ENCODE measurements around the gene GRB2. TPM values are rescaled to one million over a fixed set of nuclear protein-coding genes. Genes with fewer than 3 reads are reported as not detected.

The GRB2 gene
- total RNA-seq, 1 experiment from 2014 or later: 92.6 TPM

- DNase-seq (ENCODE audit: low spot score) (no peak), ATAC-seq (no peak)
- TF ChIP-seq ZNF263 (CRISPR knock-in tag; IDR thresholded peaks at IDR 0.05; ENCODE audit: low read depth): no peak
- TF ChIP-seq ZSCAN18 (CRISPR knock-in tag; IDR thresholded peaks at IDR 0.05): no peak
- no peak for TF ChIP-seq TEAD1 (CRISPR knock-in tag; IDR thresholded peaks at IDR 0.05)
- TF ChIP-seq NFYB (CRISPR knock-in tag; conservative IDR thresholded peaks at IDR 0.05; ENCODE audit: low read depth): no peak
- no peak for TF ChIP-seq CREM (CRISPR knock-in tag; IDR thresholded peaks at IDR 0.05)
- TF ChIP-seq ATF2 (CRISPR knock-in tag; IDR thresholded peaks at IDR 0.05; ENCODE audit: borderline replicate concordance, low read depth): no peak
- TF ChIP-seq FOXK1 (CRISPR knock-in tag; IDR thresholded peaks at IDR 0.05): no peak
- no peak for TF ChIP-seq SOX15 (CRISPR knock-in tag; IDR thresholded peaks at IDR 0.05)
- no peak for TF ChIP-seq ATF3 (CRISPR knock-in tag; conservative IDR thresholded peaks at IDR 0.05)
- no peak for TF ChIP-seq OVOL2 (CRISPR knock-in tag; IDR thresholded peaks at IDR 0.05; ENCODE audit: borderline replicate concordance)
- TF ChIP-seq RORB (CRISPR knock-in tag; IDR thresholded peaks at IDR 0.05): no peak
- Mint-ChIP-seq H3K4me3 (no peak overlapping the region), H3K36me3 (peaks cover 2% of the 10 kb centered on the region; the same call in 1 of the 2 replicates), H3K4me1 (peaks cover 74% of the 10 kb centered on the region), H3K27ac (no peak overlapping the region), H3K27me3 (ENCODE audit: low read depth) (no peaks in the 10 kb centered on the region), H3K9me3 (no peaks in the 10 kb centered on the region)
- POLR2A ChIA-PET: no interaction called here
- CTCF ChIA-PET: no interaction called here
Measured at GRCh38 chr17:75342996-75343395, 62.5 kb downstream of the GRB2 start.

DNA sequence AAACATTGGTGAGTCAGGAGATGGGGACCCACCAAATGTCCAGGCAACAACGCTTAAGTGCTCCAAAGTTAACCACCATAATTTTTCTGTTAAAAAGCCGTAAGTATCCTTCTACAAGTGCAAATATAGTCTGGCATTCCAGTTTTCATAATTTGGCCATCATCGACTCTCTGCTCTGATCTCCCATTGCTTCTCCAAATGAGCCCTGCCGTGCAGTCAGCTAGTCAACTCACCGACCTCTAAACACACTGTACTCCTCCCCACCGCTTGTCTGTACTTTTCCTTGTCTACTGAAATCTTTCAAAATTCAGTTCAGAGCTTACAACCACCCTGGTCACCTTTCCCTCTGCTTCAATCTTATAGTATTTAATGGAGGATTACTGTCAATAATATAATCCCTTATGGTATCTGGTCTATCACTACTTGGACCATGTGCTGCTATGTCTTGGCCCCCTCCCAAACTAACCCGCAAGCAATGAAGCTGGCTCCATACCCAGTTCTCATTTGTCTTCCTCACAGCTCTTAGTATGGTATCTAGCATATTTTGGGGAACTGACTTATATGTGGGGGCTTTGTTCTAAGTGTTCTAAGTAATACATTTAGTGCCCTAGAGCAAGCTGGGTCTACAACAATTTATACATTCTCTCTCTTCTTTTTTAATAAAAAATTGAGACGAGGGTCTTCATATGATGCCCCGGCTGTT is 63.5 kb downstream of the GRB2 start:
- ATAC-seq (no peak), DNase-seq (ENCODE audit: low spot score) (no peak)
- Mint-ChIP-seq H3K27ac (peak overlapping the region; percentile 65), H3K36me3 (peaks cover 2% of the 10 kb centered on the region; the same call in 1 of the 2 replicates), H3K27me3 (ENCODE audit: low read depth) (no peaks in the 10 kb centered on the region), H3K4me1 (peaks cover 68% of the 10 kb centered on the region), H3K4me3 (no peak overlapping the region), H3K9me3 (no peaks in the 10 kb centered on the region)
- ChIA-PET POLR2A (interaction anchor here (0.5 to 1.0 kb wide), 2 partner anchors 10 to 138 kb away, joined by 3 to 9 read pairs; no protein-coding TSS in a partner anchor), CTCF (interaction anchor here (1.2 to 1.5 kb wide), 3 partner anchors 19 to 71 kb away, joined by 3 to 5 read pairs (median 4); partner anchors contain the start of genes MIF4GD and SLC25A19)
- TF ChIP-seq ETV6 (CRISPR knock-in tag; IDR thresholded peaks at IDR 0.05) (no peak), TP53 (CRISPR knock-in tag; IDR thresholded peaks at IDR 0.05) (no peak), KAT7 (CRISPR knock-in tag; IDR thresholded peaks at IDR 0.05; ENCODE audit: borderline replicate concordance) (no peak), JAZF1 (CRISPR knock-in tag; IDR thresholded peaks at IDR 0.05) (no peak), ZNF396 (CRISPR knock-in tag; IDR thresholded peaks at IDR 0.05; ENCODE audit: borderline replicate concordance) (no peak), NFE2L1 (CRISPR knock-in tag; IDR thresholded peaks at IDR 0.05) (no peak), JUN (CRISPR knock-in tag; IDR thresholded peaks at IDR 0.05) (no peak)

DNA sequence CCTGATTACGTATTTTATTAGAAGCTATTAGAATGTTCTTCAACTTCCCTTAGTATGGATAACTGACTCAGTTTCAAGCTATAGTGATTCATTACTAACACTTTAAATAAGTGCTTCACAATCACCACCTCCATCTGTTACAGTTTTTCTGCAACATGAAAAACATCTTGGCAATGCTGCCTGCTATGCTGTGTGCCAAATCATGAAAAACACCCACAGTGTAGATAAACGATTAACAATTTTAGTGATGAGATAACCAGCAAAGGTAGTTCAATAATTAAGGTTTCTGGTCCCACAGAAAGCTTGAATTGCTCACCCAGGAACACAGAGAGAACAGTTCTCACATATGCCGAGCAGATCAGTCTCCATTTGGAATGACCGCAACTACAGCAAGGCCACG is 64.8 kb downstream of the GRB2 start:
- ChIA-PET POLR2A (no interaction called here), CTCF (no interaction called here)
- ATAC-seq (no peak), DNase-seq (ENCODE audit: low spot score) (no peak)
- TF ChIP-seq ZNF138 (CRISPR knock-in tag; conservative IDR thresholded peaks at IDR 0.05) (no peak), ATF3 (CRISPR knock-in tag; conservative IDR thresholded peaks at IDR 0.05) (no peak)
- TF ChIP-seq, protein P1, sequence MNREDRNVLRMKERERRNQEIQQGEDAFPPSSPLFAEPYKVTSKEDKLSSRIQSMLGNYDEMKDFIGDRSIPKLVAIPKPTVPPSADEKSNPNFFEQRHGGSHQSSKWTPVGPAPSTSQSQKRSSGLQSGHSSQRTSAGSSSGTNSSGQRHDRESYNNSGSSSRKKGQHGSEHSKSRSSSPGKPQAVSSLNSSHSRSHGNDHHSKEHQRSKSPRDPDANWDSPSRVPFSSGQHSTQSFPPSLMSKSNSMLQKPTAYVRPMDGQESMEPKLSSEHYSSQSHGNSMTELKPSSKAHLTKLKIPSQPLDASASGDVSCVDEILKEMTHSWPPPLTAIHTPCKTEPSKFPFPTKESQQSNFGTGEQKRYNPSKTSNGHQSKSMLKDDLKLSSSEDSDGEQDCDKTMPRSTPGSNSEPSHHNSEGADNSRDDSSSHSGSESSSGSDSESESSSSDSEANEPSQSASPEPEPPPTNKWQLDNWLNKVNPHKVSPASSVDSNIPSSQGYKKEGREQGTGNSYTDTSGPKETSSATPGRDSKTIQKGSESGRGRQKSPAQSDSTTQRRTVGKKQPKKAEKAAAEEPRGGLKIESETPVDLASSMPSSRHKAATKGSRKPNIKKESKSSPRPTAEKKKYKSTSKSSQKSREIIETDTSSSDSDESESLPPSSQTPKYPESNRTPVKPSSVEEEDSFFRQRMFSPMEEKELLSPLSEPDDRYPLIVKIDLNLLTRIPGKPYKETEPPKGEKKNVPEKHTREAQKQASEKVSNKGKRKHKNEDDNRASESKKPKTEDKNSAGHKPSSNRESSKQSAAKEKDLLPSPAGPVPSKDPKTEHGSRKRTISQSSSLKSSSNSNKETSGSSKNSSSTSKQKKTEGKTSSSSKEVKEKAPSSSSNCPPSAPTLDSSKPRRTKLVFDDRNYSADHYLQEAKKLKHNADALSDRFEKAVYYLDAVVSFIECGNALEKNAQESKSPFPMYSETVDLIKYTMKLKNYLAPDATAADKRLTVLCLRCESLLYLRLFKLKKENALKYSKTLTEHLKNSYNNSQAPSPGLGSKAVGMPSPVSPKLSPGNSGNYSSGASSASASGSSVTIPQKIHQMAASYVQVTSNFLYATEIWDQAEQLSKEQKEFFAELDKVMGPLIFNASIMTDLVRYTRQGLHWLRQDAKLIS (CRISPR knock-in tag; IDR thresholded peaks at IDR 0.05; ENCODE audit: borderline replicate concordance): no peak
- no peak overlapping the region for H3K4me3 Mint-ChIP-seq
- no peaks in the 10 kb centered on the region for H3K27me3 Mint-ChIP-seq (ENCODE audit: low read depth)
- H3K27ac Mint-ChIP-seq: peak overlapping the region; percentile 96
- H3K4me1 Mint-ChIP-seq: peaks cover 66% of the 10 kb centered on the region
- no peaks in the 10 kb centered on the region for H3K9me3 Mint-ChIP-seq
- peaks cover 2% of the 10 kb centered on the region; the same call in 1 of the 2 replicates for H3K36me3 Mint-ChIP-seq
